Stimulated activated CD8-positive, alpha-beta memory T cell treated with anti-CD3 and anti-CD28 coated beads, Interleukin-12 subunit alpha, Interleukin-12 subunit beta, amount 100 ng/mL, for 4 hours (primary cell): ENCODE measurements around the gene ENAM.
"Not testable (repeated sequence)": the region's sequence is repeated elsewhere in the genome, so short reads cannot be mapped to it uniquely, and the experiment has no call there.

Experiments used
- DNase-seq: peaks from one replicate; pipeline ENCODE4 v3.0.0-alpha.2; 2020; ENCODE audit warnings: low read depth

ENAM gene

DNA sequence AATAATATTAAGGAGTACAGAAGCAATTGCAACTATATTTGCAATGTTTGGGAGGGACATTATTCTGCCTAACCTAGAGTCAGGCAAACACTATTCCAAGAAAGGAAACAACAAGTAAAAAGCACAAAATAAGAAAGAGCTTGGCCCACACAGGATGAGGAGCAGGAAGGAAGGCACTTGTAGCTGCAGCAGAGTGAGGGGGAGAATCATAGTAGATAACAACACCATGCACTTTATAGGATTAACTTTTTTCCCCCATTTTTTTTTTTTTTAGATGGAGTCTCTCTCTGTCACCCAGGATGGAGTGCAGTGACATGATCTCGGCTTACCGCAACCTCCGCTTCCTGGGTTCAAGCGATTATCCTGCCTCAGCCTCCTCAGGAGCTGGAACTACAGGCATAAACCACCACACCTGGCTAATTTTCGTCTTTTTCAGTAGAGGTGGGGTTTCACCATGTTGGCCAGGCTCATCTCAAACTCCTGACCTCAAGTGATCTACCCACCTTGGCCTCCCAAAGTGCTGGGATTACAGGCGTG, 48.1 kb downstream of the ENAM start:
- no peak for DNase-seq

DNA sequence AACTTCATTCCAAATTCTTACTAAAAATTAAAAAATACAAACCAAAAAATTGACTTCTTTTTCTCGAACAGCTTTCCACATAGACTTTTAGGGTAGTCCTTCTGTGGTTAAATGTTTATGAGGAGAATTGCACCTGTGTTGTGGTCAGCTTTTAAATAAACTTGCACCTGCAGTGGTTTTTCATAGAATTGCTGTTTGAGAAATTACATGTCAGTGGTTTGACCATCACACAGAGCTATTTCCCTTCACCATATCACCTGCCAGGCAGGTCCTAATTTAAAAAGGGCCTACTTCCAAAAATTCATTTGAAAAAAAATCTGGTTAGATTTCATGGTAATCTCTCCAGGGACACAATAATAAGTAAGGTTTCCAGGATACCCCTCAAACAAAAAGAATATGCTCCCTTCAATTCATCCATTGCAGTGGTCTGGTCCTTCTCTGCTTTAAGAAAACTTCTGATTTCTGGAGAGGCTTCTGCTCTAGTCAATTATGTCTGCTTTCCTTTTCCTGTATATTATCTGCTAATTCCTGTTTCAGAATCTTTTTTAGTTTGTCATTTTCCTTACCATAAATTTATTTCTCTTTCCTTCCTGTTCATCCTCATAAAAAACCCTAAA, 49.9 kb downstream of the ENAM start:
- DNase-seq = no peak

DNA sequence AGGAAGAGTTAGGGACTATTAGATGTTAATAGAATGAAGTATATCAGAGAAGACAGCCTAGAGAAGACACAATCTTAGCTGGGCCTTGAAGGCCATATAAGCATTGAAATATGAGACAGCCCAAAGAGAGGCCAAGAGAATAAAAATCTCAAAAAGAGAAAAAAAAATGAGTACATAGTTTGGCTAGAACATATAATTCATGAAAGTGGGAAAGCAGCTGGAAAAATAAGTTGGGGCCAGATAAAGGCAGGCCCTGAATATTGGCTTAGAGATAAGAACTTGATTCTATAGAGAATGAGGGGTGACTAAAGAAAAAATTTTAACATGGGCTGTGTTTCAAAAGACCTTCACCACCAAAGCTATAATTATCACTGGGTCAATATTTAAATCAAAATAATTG, 52.4 kb downstream of the ENAM start:
- DNase-seq = no peak

DNA sequence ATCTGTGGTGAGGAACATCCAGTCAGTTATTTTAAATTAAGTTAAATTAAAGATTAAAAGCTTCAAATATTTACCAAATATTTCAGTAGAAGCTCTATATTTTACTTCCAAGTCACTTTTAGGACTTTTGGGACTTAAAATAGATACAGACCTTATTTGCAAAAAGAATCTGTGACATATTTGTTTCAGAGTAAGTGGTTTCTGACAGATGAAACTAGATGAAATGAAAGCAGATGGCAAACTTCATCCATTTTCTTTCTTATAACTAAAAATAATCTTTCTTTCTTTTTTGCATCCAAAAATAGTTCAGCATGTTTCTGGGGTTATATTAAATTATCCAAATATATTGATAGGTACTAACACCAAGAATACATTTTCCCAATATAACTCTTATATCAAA, 53.2 kb downstream of the ENAM start:
- DNase-seq = no peak

DNA sequence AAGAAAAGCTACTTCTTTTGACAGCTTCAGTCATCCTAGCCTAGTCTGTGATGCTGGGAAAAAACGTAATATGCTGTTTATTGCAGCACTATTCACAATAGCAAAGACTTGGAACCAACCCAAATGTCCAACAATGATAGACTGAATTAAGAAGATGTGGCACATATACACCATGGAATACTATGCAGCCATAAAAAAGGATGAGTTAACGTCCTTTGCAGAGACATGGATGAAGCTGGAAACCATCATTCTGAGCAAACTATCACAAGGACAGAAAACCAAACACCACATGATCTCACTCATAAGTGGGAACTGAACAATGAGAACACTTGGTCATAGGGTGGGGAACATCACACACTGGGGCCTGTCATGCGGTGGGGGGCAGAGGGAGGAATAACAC, 53.6 kb downstream of the ENAM start:
- DNase-seq = not testable (repeated sequence)

DNA sequence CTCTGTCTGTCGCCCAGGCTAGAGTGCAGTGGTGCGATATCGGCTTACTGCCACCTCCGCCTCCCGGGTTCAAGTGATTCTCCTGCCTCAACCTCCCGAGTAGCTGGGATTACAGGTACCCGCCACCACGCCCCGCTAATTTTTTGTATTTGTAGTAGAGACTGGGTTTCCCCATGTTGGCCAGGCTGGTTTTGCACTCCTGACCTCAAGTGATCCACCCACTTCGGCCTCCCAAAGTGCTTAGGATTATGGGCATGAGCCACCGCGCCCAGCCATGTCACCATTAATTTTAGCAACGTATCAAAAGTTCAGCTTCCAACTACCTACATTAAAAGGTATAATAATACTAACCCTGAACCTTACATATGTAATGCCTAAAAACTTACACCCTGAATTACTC, 58.8 kb downstream of the ENAM start:
- no peak for DNase-seq

DNA sequence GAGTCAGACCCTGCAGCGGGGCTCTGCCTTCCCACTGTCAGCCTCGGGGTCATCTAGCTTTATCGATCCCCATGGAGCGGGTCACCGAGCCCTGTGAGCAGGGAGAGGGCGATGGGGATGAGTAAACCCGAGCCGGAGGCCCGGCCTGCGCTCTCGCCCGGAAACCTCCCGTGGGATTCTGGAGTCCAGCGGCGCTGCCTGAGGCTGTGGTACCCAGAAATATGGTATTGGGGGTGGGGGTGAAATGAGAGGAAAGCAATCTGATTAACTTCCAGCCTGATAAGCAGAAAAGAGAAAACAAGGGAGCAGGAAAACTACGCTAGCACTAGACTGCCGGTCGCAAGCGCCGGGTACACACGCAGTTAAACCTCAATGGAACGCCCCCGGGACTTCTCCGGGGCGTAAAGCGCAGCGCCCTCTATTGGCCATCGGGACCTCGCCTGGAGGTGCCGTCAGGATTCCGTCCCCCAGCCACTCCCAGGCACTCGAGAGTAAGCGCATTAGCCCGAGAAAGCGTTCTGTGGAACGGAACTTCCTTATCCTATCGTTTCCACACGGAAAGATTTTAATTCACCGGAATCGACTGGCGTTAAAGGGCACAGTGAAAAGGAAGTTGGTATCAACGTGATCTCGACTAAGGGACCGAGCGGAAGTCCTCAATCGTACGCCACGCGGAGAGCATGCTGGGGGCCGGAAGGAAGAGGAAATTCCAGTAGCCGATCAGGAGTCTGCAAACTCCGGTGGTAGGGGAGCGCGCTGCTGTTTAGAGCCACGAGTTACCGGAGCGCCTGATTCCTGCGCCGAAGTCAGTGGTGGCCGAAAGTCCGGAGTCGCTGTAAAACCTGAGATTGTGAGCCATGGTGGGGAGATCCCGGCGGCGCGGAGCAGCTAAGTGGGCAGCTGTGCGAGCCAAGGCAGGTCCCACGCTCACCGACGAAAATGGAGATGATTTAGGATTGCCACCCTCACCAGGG, 59.6 kb downstream of the ENAM start, which contains the start of gene UTP3:
TSS of gene UTP3 (plus strand) at position 712 of the 974 bp plus-strand sequence. CDS start at position 858, 146 bp downstream.
- peak; percentile 84 for DNase-seq

DNA sequence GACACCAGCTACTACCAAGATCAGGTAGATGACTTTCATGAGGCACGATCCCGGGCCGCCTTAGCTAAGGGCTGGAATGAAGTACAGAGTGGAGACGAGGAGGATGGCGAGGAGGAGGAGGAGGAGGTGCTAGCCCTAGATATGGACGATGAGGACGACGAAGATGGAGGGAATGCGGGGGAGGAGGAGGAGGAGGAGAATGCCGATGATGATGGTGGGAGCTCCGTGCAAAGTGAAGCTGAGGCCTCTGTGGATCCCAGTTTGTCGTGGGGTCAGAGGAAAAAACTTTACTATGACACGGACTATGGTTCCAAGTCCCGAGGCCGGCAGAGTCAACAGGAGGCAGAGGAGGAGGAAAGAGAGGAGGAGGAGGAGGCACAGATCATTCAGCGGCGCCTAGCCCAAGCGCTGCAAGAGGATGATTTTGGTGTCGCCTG, 60.3 kb downstream of the ENAM start:
- no peak for DNase-seq

DNA sequence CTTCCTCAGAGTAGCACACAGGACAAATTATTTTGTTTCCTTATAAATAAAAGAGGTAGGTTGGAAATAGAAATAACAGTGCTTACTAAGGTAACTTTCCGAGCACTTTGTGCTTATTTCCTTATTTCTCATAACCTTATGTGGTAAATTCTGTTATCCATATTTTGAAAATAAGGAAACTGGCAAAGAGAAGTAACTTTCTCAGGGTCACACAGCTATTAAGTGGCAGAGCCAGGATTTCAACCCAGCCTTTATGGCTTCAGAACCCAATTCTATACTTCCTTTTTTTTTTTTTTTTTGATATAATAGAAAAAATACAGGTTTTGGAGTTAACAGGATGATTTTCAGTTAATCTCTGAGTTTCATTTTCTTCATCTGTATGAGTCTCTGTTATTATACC, 63.1 kb downstream of the ENAM start:
- no peak for DNase-seq

DNA sequence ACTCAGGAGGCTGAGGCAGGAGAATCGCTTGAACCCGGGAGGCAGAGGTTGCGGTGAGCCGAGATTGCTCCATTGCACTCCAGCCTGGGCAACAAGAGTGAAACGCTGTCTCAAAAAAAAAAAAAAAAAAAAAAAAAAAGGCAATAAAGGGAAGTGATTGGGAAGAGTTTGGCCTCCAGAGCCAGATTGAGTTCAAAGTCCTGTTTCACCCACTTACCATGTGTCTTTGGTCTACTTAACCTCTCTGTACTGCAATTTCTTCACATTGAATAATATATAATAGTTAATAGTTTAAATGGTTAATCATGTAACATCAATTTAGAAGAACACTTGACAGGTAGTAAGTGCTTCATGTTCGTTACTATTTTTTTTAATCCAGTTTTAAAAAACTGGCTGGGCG, 66.1 kb downstream of the ENAM start:
- not testable (repeated sequence) for DNase-seq
